ENCODE results near the gene TAF4.

DNA sequence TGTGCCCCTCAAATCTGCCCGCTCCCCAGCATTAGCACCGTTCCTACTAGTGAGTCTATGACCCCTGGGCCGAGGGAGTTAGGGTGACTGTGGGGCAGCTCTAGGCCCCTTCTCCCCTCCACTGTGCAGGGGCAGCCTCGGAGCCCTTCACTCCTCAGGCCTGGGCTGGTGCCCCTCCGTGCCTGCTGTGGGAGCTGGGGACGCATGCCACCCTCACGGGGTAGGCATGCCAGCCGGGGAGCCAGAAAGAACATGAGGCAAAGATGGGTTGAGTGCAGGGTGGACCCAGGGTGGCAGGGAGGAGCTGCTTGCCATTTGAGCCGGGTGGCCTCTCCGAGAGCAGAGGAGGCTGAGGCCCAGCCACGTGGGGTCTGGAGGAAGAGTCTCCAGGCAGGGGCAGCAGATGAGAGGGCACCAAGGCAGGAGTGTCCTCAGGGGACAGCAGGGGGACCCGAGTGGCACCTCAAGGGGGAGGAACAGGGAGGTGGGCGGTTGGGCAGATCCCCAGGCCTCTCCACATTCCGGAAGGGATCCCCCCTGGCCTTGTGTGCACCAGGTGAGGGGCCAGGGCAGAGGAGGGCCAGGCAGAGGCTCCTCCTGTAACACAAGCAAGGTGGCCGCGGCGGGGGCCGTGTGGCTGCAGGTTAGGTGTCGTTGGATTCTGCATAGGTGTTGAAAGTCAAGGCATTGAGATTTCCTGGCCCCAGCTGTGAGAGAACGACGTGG, 38.0 kb upstream of the TAF4 start:
- TF ChIP-seq SUZ12 (IDR thresholded peaks at IDR 0.05; ENCODE audit: extremely low read depth, insufficient read depth, insufficient read length) (no peak), YY1 (IDR thresholded peaks at IDR 0.05; ENCODE audit: insufficient read depth, insufficient read length) (no peak)

All from NT2/D1 (cell line).